ENCODE data around the gene FAM110A.
A peak's percentile ranks its signal among the peaks of the same experiment; 100 is the strongest.
"Not testable (repeated sequence)": the region's sequence is repeated elsewhere in the genome, so short reads cannot be mapped to it uniquely, and the experiment has no call there.

FAM110A gene

DNA sequence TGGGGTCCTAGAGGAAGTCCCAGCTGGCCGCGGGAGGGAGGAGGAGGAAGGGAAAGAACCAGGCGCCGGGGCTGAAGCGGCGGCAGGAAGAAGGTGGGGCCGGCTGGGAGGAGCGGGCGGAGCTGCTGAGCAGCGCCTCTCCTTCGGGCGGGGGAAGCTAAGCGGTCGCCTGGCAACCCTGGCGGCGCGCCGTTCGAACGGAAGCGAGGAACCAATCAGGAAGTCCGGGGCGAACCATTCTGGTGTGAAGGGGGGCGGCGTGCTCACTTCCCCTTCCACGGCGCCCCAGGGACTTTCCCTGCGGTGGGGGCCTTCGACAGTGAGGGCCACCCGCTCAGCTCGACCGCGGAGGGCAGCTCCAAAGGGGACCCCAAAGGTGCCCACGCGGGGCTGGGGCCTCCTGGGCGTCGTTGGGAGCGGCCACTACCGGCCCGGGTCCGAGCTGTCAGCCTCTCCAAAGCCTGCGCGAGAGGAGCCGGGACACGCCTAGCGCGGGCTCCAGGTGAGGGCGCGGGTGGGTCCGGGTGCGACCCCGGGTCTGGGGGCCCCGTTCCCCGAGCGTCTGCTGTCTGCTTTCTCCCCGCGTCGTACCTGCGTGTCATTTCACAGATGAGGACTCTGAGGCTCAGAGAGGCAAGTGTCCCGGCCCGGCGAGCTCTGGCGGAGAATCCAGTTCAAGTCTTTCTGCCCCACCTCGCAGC is at the start of gene FAM110A:
TSS of gene FAM110A (plus strand) at position 266 of the 701 bp plus-strand sequence. CDS start 11,090 bp downstream, outside the sequence.
- DNase-seq (ENCODE audit: low spot score), result peak; percentile 96
- in situ Hi-C loops (cut with MboI; ENCODE audit: low pct_unique_long_range_greater_than_20kb, low sequenced_read_pairs, unreplicated experiment), result no loop called here
- no peak for TF ChIP-seq CTCF (IDR thresholded peaks at IDR 0.05; ENCODE audit: extremely low read depth, insufficient read depth, missing control alignments)

DNA sequence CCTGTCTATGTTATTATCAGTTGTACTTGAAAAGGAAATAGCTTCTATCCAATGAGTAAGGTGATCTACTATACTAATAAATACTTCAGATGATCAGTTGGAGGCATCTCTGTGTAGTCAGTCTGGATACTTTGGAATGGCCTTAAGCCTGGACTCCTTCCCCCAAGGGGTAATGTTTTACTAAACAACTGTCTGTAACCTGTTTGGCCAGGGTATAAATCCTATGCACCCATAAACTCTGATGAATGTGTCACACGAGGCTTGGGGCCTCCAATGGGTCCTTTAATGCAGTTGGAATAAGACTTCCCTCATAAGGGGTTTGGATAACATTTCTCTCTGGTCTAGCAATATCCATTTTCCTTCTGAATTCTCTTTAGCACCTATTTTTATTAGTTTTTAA is 45.7 kb upstream of the FAM110A start:
- TF ChIP-seq CTCF (IDR thresholded peaks at IDR 0.05; ENCODE audit: extremely low read depth, insufficient read depth, missing control alignments), result no peak
- in situ Hi-C loops (cut with MboI; ENCODE audit: low pct_unique_long_range_greater_than_20kb, low sequenced_read_pairs, unreplicated experiment), result no loop called here
- DNase-seq (ENCODE audit: low spot score), result no peak

DNA sequence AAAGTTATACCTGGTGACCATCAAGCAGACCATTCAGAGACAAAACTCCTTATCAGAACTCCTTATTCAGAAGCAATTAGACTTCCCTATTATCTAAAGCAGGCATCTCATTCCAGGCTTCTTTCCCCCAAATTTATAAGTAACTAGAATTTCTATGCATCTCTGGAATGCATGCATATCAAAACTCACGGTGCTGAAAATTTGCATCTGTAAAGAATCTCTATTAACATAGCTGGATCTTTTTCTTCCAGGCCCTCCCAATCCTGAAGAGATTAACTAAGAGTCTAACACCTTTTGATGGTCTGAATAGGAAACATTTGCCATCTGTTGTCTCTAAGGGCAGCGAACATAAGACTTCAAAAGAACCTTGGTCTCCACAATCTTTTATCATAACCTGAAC is 42.5 kb upstream of the FAM110A start:
- in situ Hi-C loops (cut with MboI; ENCODE audit: low pct_unique_long_range_greater_than_20kb, low sequenced_read_pairs, unreplicated experiment), result no loop called here
- no peak for TF ChIP-seq CTCF (IDR thresholded peaks at IDR 0.05; ENCODE audit: extremely low read depth, insufficient read depth, missing control alignments)
- DNase-seq (ENCODE audit: low spot score), result no peak

DNA sequence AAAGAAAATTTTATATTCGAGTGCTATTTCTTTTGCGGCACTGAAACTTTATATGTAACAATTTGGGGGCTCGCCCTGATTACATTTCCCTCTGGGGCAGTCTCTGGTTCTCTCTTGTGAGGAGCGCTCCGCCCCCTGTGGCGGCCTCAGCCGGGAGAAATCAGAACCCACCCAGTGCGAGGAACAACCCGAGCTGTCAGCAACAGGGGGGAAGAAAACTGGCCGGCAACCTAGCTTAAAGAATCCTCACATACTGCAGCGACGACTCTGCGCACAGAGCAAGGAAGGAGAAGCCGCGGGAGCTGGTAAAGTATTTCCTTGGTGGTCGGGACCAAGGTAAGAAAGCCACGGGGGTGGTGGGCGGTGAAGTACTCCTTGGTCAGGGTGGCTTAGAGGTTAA is 41.3 kb upstream of the FAM110A start:
- DNase-seq (ENCODE audit: low spot score), result no peak
- in situ Hi-C loops (cut with MboI; ENCODE audit: low pct_unique_long_range_greater_than_20kb, low sequenced_read_pairs, unreplicated experiment), result no loop called here
- no peak for TF ChIP-seq CTCF (IDR thresholded peaks at IDR 0.05; ENCODE audit: extremely low read depth, insufficient read depth, missing control alignments)

DNA sequence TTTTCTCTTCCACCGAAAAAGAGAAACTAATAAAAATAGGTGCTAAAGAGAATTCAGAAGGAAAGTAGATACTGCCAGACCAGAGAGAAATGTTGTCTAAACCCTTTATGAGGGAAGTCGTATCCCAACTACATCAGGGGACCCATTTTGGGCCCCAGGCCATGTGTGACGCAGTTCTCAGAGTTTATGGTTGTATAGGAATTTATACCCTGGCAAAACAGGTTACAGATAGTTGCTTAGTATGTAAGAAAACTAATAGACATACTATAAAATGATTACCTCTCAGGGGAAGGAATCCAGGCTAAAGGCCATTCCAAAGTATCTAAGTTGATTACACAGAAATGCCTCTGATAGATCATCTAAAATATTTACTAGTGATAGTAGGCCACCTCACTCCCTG is 36.6 kb upstream of the FAM110A start:
- in situ Hi-C loops (cut with MboI; ENCODE audit: low pct_unique_long_range_greater_than_20kb, low sequenced_read_pairs, unreplicated experiment), result no loop called here
- no peak for DNase-seq (ENCODE audit: low spot score)

DNA sequence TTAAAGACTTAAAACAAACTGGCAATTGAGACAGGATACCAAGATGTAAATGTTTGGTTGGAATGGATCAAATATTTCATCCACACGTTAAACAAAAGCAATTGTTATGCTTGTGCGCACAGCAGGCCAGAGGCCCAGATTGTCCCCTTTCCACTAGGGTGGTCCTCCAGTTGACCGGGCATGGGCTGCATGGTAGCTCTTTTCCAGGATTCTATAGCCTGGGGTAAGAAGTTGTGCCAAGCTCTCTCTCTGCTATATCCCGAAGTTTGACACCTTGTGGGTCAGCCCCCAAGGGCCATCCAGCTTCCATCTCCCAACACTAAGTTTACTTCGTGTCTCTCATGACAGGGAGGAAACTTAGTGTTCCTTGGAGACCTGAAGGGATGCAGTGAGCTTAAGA is 34.8 kb upstream of the FAM110A start:
- in situ Hi-C loops (cut with MboI; ENCODE audit: low pct_unique_long_range_greater_than_20kb, low sequenced_read_pairs, unreplicated experiment); DNase-seq (ENCODE audit: low spot score): not testable (repeated sequence)

More for the DNA sequence above, 36.6 kb upstream of the FAM110A start:
- no peak for TF ChIP-seq CTCF (IDR thresholded peaks at IDR 0.05; ENCODE audit: extremely low read depth, insufficient read depth, missing control alignments)

GRCh38 chr20:800026-800425 is 33.5 kb upstream of the FAM110A start:
- in situ Hi-C loops (cut with MboI; ENCODE audit: low pct_unique_long_range_greater_than_20kb, low sequenced_read_pairs, unreplicated experiment), result loop anchor here (25.0 kb wide), 1 partner anchor 412 kb away; the partner anchor contains the start of gene C20orf202
- not testable (repeated sequence) for DNase-seq (ENCODE audit: low spot score)
